ENCODE results near the gene CARS1. TPM values are rescaled to one million over a fixed set of nuclear protein-coding genes. Genes with fewer than 3 reads are reported as not detected.

CARS1 gene
- polyA plus RNA-seq, 1 of the 3 experiments (the other 2 are of a cell fraction): 52.1 TPM

- H3K9me3 ChIP-seq: no peaks in the 10 kb centered on the region
- CTCF ChIA-PET: interaction anchor here (1.4 to 2.4 kb wide), 3 partner anchors 10 to 65 kb away, joined by 3 to 14 read pairs (median 9); no protein-coding TSS in a partner anchor
- POLR2A ChIA-PET: no interaction called here
- no peaks in the 10 kb centered on the region for H3K9me2 ChIP-seq
- no peaks in the 10 kb centered on the region for H3K27me3 ChIP-seq (ENCODE audit: insufficient read depth)
- H3K36me3 ChIP-seq (replicated peaks in 1 of 2; ENCODE audit: control insufficient read depth in 1 of 2, insufficient read depth in 2 of 2, low read length in 1 of 2): peaks cover 40 to 62% of the 10 kb centered on the region in 2 experiments
- H4K20me1 ChIP-seq (ENCODE audit: insufficient read depth): peaks cover 10% of the 10 kb centered on the region; the same call in 1 of the 2 replicates
- H3F3A ChIP-seq (replicated peaks; ENCODE audit: insufficient read depth): peaks cover 5% of the 10 kb centered on the region
- H3K4me2 ChIP-seq: no peak overlapping the region
- H3K79me2 ChIP-seq (ENCODE audit: insufficient read depth): no peaks in the 10 kb centered on the region
- no peak for DNase-seq
- no peak overlapping the region for H2AFZ ChIP-seq (ENCODE audit: low read depth)
- 83% methylated on average over 6 of the region's 8 CpGs for WGBS (ENCODE audit: low lambda C conversion rate)
- no peak overlapping the region for H3K4me3 ChIP-seq (ENCODE audit: low read depth in 2 of 2, low read length in 1 of 2)
- no peak for TF ChIP-seq PBX3 (IDR thresholded peaks at IDR 0.05)
- no peak overlapping the region for H3K9ac ChIP-seq
- H3K4me1 ChIP-seq (ENCODE audit: control insufficient read depth in 1 of 2, insufficient read depth in 2 of 2, low read depth in 1 of 2, low read length in 1 of 2): peaks cover 4 to 9% of the 10 kb centered on the region in 2 experiments; a peak in 2 of 4 replicates
- H3K27ac ChIP-seq (ENCODE audit: low read depth in 2 of 2, low read length in 1 of 2): no peak overlapping the region; a peak in 1 of 4 replicates
Observed at GRCh38 chr11:3026803-3027202, 30.4 kb downstream of the CARS1 start.

DNA sequence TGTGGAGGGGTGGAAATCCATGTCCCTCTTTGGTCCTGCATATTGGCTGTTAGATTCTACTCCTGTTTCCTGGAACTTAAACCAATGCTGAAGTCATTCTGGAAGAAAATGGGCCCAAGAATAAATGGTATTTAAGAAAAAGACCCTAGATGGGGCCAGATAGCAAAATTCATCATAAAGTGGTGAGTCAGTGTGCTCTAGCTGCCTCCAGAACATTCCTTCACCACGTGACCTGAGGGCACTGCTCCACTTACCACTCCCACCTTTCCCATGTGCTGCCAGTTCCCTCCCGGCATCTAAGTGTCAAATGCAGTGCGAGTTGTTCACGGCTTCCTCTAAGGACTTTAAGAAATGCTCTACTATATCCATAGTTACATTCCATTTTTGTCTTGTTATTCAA lies 34.2 kb downstream of the CARS1 start:
- 90% methylated on average over 4 of the region's 4 CpGs for WGBS (ENCODE audit: low lambda C conversion rate)
- Histone ChIP-seq H3F3A (replicated peaks; ENCODE audit: insufficient read depth) (peaks cover 5% of the 10 kb centered on the region), H3K79me2 (ENCODE audit: insufficient read depth) (no peaks in the 10 kb centered on the region), H3K9me3 (no peaks in the 10 kb centered on the region), H3K9me2 (no peaks in the 10 kb centered on the region), H4K20me1 (ENCODE audit: insufficient read depth) (no peaks in the 10 kb centered on the region), H3K4me3 (ENCODE audit: low read depth in 2 of 2, low read length in 1 of 2) (no peak overlapping the region), H3K4me1 (ENCODE audit: control insufficient read depth in 1 of 2, insufficient read depth in 2 of 2, low read depth in 1 of 2, low read length in 1 of 2) (peaks cover 0 to 9% of the 10 kb centered on the region in 2 experiments; a peak in 1 of 4 replicates), H3K4me2 (no peak overlapping the region), H3K36me3 (replicated peaks in 1 of 2; ENCODE audit: control insufficient read depth in 1 of 2, insufficient read depth in 2 of 2, low read length in 1 of 2) (peaks cover 34 to 52% of the 10 kb centered on the region in 2 experiments), H2AFZ (ENCODE audit: low read depth) (no peak overlapping the region), H3K27me3 (ENCODE audit: insufficient read depth) (no peaks in the 10 kb centered on the region), H3K27ac (ENCODE audit: low read depth in 2 of 2, low read length in 1 of 2) (no peak overlapping the region), H3K9ac (no peak overlapping the region)
- POLR2A ChIA-PET: no interaction called here
- no peak for DNase-seq
- no peak for TF ChIP-seq SIN3A (IDR thresholded peaks at IDR 0.05; ENCODE audit: borderline replicate concordance, low read depth, low read length)
- TF ChIP-seq, protein P1, sequence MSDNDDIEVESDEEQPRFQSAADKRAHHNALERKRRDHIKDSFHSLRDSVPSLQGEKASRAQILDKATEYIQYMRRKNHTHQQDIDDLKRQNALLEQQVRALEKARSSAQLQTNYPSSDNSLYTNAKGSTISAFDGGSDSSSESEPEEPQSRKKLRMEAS (IDR thresholded peaks at IDR 0.05; ENCODE audit: low read depth): peak; percentile 47; the same call in 1 of the 2 replicates
- CTCF ChIA-PET: interaction anchor here (0.6 to 3.7 kb wide), 5 partner anchors 14 to 490 kb away, joined by 3 to 19 read pairs (median 4); no protein-coding TSS in a partner anchor

DNA sequence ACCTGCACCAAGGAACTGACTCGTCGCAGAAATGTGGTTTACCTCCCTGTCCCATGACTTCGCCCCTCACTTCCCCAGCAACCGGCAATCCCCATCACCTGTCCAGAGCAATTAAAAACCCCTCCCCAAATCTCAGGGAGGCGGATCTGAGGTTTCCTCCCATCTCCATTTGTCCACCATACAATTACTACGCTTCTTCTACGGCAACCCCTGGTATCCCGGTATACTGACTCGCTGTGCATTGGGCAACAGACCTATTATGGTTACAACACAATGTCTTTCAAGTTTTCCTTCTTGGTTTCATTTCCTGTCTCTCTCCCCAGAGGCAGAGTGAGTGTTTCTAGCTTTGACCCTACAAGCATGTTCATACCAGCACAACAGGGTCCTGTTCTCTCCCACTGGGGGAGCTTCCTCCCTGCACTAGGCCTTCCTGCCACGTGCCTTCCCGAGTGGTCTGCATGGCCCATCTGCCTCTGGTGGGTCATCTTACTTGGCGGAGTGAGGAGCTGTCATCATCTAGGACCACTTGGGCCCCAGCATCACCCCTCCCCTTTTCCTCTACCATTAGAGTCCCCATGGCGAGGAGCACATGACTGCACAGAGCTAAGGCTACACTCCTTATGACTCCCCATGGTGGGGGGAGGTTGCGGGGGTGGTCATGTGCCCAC lies 34.8 kb downstream of the CARS1 start:
- H3K4me1 ChIP-seq (ENCODE audit: control insufficient read depth in 1 of 2, insufficient read depth in 2 of 2, low read depth in 1 of 2, low read length in 1 of 2): peaks cover 0 to 9% of the 10 kb centered on the region in 2 experiments; a peak in 1 of 4 replicates
- H3K9me2 ChIP-seq: no peaks in the 10 kb centered on the region
- CTCF ChIA-PET: interaction anchor here (0.6 to 3.7 kb wide), 4 partner anchors 15 to 489 kb away, joined by 3 to 19 read pairs (median 4); no protein-coding TSS in a partner anchor
- 96% methylated on average over 14 of the region's 14 CpGs for whole genome bisulfite sequencing (ENCODE audit: low lambda C conversion rate)
- H2AFZ ChIP-seq (ENCODE audit: low read depth): no peak overlapping the region
- no peak overlapping the region for H3K9ac ChIP-seq
- peaks cover 5% of the 10 kb centered on the region for H3F3A ChIP-seq (replicated peaks; ENCODE audit: insufficient read depth)
- no peak overlapping the region for H3K4me2 ChIP-seq
- H3K27me3 ChIP-seq (ENCODE audit: insufficient read depth): no peaks in the 10 kb centered on the region
- POLR2A ChIA-PET: interaction anchor here (0.7 kb wide), 1 partner anchor 20 kb away, joined by 3 read pairs; no protein-coding TSS in a partner anchor
- peaks cover 40 to 55% of the 10 kb centered on the region in 2 experiments for H3K36me3 ChIP-seq (replicated peaks in 1 of 2; ENCODE audit: control insufficient read depth in 1 of 2, insufficient read depth in 2 of 2, low read length in 1 of 2)
- H3K4me3 ChIP-seq (ENCODE audit: low read depth in 2 of 2, low read length in 1 of 2): no peak overlapping the region
- no peak for DNase-seq
- H3K9me3 ChIP-seq: no peaks in the 10 kb centered on the region
- TF ChIP-seq MEF2A (IDR thresholded peaks at IDR 0.05; ENCODE audit: borderline replicate concordance, low read depth) (no peak), MXI1 (IDR thresholded peaks at IDR 0.05; ENCODE audit: low read depth, low read length) (no peak), FOXJ3 (CRISPR knock-in tag; IDR thresholded peaks at IDR 0.05) (no peak), GABPA (IDR thresholded peaks at IDR 0.05; ENCODE audit: low read depth) (no peak), RCOR1 (IDR thresholded peaks at IDR 0.05; ENCODE audit: low read length) (no peak), FOSL2 (IDR thresholded peaks at IDR 0.05; ENCODE audit: borderline replicate concordance, low read depth) (no peak)
- no peaks in the 10 kb centered on the region for H3K79me2 ChIP-seq (ENCODE audit: insufficient read depth)
- H3K27ac ChIP-seq (ENCODE audit: low read depth in 2 of 2, low read length in 1 of 2): no peak overlapping the region
- H4K20me1 ChIP-seq (ENCODE audit: insufficient read depth): no peaks in the 10 kb centered on the region
